GM12878 (cell line): Measurements from ENCODE around the gene FLT4. TPM values are rescaled to one million over a fixed set of nuclear protein-coding genes. Genes with fewer than 3 reads are reported as not detected.

ENCODE experiments used
- ATAC-seq: fragments of 200-7000 bp; cut with Tn5 transposase; 3 replicates; pipeline ENCODE4 v1.9.1; 2020; ENCODE audit warnings: mild to moderate bottlenecking, moderate library complexity
- BruUV-seq: library from RNA; stranded (reverse); fragments of 400-500 nt; replicated peaks from 2 replicates; lab custom pipeline; 2021; lab: Mats Ljungman, UMichigan
- CTCF ChIA-PET: fragments of 300-600 bp; sonication (Branson Sonifier 250); formaldehyde crosslinking; extraction: SDS; loops from one replicate; lab custom pipeline; 2021; ENCODE audit warnings: inconsistent platforms; lab: Yijun Ruan, JAX
- POLR2A ChIA-PET: fragments of 350-600 bp; formaldehyde crosslinking; extraction: SDS; loops from one replicate; lab custom pipeline; 2021; ENCODE audit warnings: inconsistent platforms; lab: Charles Lee
- RAD21 ChIA-PET: fragments of 300-600 bp; sonication (Branson Sonifier 250); formaldehyde crosslinking; loops from one replicate; lab custom pipeline; 2023; ENCODE audit warnings: antibody characterized with exemption; ENCODE audit not compliant: unreplicated experiment; lab: Charles Lee
- SMC1A ChIA-PET: fragments of 300-600 bp; sonication (Branson Sonifier 250); formaldehyde crosslinking; loops from one replicate; lab custom pipeline; 2023; ENCODE audit not compliant: unreplicated experiment, uncharacterized antibody; lab: Charles Lee
- DNase-seq: peaks from one replicate; pipeline ENCODE4 v3.0.0-alpha.2; 2011; ENCODE audit warnings: low read depth, low spot score
- FAIRE-seq: peaks from 3 replicates; lab custom pipeline; 2011; peaks lifted over from hg19 to GRCh38; lab: Jason Lieb, UNC
- H2AFZ ChIP-seq: 2 replicates; pipeline ENCODE4 v1.6.0; 2011; ENCODE audit warnings: low read depth, low read length, control low read depth; ENCODE audit not compliant: control insufficient read depth
- H3K27ac ChIP-seq: 2 replicates; pipeline ENCODE4 v1.5.1; 2011; ENCODE audit warnings: control low read depth; ENCODE audit not compliant: control insufficient read depth, insufficient read depth
- H3K27me3 ChIP-seq, 2 experiments: replicated peaks in 1 of 2; 2 replicates each; pipeline versions ENCODE4 v1.6.0 to v1.6.1; 2011; ENCODE audit warnings: low read length in 1 of 2; ENCODE audit not compliant: control insufficient read depth in 2 of 2, insufficient read depth in 2 of 2
- H3K36me3 ChIP-seq, 2 experiments: 2 replicates each; pipeline ENCODE4 v1.5.1; 2011; ENCODE audit warnings: low read length in 1 of 2; ENCODE audit not compliant: control insufficient read depth in 2 of 2, insufficient read depth in 2 of 2
- H3K4me1 ChIP-seq: 2 replicates; pipeline ENCODE4 v1.6.1; 2011; ENCODE audit warnings: mild to moderate bottlenecking, low read length, moderate library complexity, mixed read lengths; ENCODE audit not compliant: control insufficient read depth, insufficient read depth
- H3K4me2 ChIP-seq: 2 replicates; pipeline ENCODE4 v1.6.0; 2011; ENCODE audit warnings: control low read depth; ENCODE audit not compliant: control insufficient read depth, insufficient read depth
- H3K4me3 ChIP-seq: fragments of 200-600 bp; sonication (generic); 2 replicates; pipeline ENCODE4 v1.5.1; 2016
- H3K79me2 ChIP-seq: 2 replicates; pipeline ENCODE4 v1.6.0; 2011; ENCODE audit warnings: low read length; ENCODE audit not compliant: control insufficient read depth, insufficient read depth
- H3K9ac ChIP-seq: 2 replicates; pipeline ENCODE4 v1.8.0; 2011; ENCODE audit warnings: low read length, control low read depth, mixed read lengths; ENCODE audit not compliant: control insufficient read depth, insufficient read depth
- H3K9me3 ChIP-seq: replicated peaks from 3 replicates; pipeline ENCODE4 v1.5.1; 2011; ENCODE audit warnings: mild to moderate bottlenecking, low read length; ENCODE audit not compliant: control insufficient read depth, insufficient read depth
- H4K20me1 ChIP-seq: 2 replicates; pipeline ENCODE4 v1.6.0; 2011; ENCODE audit not compliant: control insufficient read depth, insufficient read depth
- IRF4 ChIP-seq: IDR thresholded peaks from 2 replicates; pipeline ENCODE4 v1.6.1; 2011; ENCODE audit warnings: low read depth, low read length
- MLLT1 ChIP-seq: fragments of 450-650 bp; IDR thresholded peaks from 2 replicates; pipeline ENCODE4 v1.6.1; 2016; ENCODE audit warnings: mild to moderate bottlenecking
- PAX5 ChIP-seq: IDR thresholded peaks from 2 replicates; pipeline ENCODE4 v1.6.1; 2011; ENCODE audit warnings: low read depth, low read length, borderline replicate concordance
- PML ChIP-seq: IDR thresholded peaks from 2 replicates; pipeline ENCODE4 v1.6.1; 2012; ENCODE audit warnings: low read length, inconsistent platforms
- RCOR1 ChIP-seq: conservative IDR thresholded peaks from 2 replicates; pipeline ENCODE4 v1.6.1; 2012; ENCODE audit warnings: low read depth, low read length, improper control_type of control experiment
- SMAD5 ChIP-seq: IDR thresholded peaks from 2 replicates; pipeline ENCODE4 v1.6.1; 2016; ENCODE audit warnings: antibody characterized with exemption, low read depth
- ZBED1 ChIP-seq: IDR thresholded peaks from 2 replicates; pipeline ENCODE4 v1.6.1; 2016; ENCODE audit warnings: borderline replicate concordance
- ZNF207 ChIP-seq: fragments of 450-650 bp; IDR thresholded peaks from 2 replicates; pipeline ENCODE4 v1.6.1; 2014; ENCODE audit warnings: antibody characterized with exemption, mild to moderate bottlenecking, borderline replicate concordance
- ZZZ3 ChIP-seq: IDR thresholded peaks from 2 replicates; pipeline ENCODE4 v1.6.1; 2011; ENCODE audit warnings: low read depth; ENCODE audit not compliant: control insufficient read depth, insufficient read length
- WGBS: methylation state at CpG from one replicate; pipeline ENCODE4 v1.1.6; 2016; ENCODE audit warnings: low lambda C conversion rate; ENCODE audit not compliant: insufficient replicate concordance, insufficient coverage; ENCODE audit errors: missing lambda C conversion rate; 5-methylcytosine and 5-hydroxymethylcytosine counted together
- in situ Hi-C: fragments of 300-500 bp; cut with MboI; formaldehyde crosslinking; loops from 9 replicates; pipeline ENCODE4 v1.14.3; 2018; ENCODE audit warnings: mixed read lengths
- intact Hi-C: fragments of 100-400 bp; cut with micrococcal nuclease; formaldehyde crosslinking; loops from one replicate; pipeline ENCODE4 v1.14.2; 2022; ENCODE audit not compliant: unreplicated experiment
- polyA plus RNA-seq, 11 experiments: library from polyadenylated mRNA; depleted of rRNA in 4 of 11; unstranded in 6 of 11; stranded (reverse) in 5 of 11; fragments of >200 nt; fragmentation: Nextera tagmentation in 4 of 11; fragmentation: Illumina TruSeq in 1 of 11; extraction: Ambion mirVana in 4 of 11; extraction: Trizol in 1 of 11; gene quantifications; 1 replicate in 1 of 11; 2 replicates in 10 of 11; pipeline versions ENCODE4 v1.2.1 to v1.2.3, GENCODE V29; 2011 to 2016; ENCODE audit warnings: inconsistent platforms in 2 of 11, missing spikeins in 2 of 11, low read depth in 1 of 11
- total RNA-seq, 4 experiments: library from RNA; depleted of rRNA in 3 of 4; stranded (reverse); fragments of >200 nt in 3 of 4; fragmentation: Illumina TruSeq in 1 of 4; extraction: Trizol in 1 of 4; gene quantifications; 2 replicates each; pipeline versions ENCODE4 v1.2.1 to v1.2.3, GENCODE V29; 2013 to 2021
- TF ChIP-seq, protein P1 (sequence below): fragments of 450-650 bp; IDR thresholded peaks from 2 replicates; pipeline ENCODE4 v1.6.1; 2017; ENCODE audit warnings: mild to moderate bottlenecking, moderate library complexity

FLT4 gene
- total and polyA plus RNA-seq, 10 of the 15 experiments (the other 5 are each of a cell fraction or from before 2014, with no cell fraction given), result 0.18 TPM; not detected in 9

GRCh38 chr5:180642779-180643178 is 6.6 kb downstream of the FLT4 start (continued):
- TF ChIP-seq, protein P1, sequence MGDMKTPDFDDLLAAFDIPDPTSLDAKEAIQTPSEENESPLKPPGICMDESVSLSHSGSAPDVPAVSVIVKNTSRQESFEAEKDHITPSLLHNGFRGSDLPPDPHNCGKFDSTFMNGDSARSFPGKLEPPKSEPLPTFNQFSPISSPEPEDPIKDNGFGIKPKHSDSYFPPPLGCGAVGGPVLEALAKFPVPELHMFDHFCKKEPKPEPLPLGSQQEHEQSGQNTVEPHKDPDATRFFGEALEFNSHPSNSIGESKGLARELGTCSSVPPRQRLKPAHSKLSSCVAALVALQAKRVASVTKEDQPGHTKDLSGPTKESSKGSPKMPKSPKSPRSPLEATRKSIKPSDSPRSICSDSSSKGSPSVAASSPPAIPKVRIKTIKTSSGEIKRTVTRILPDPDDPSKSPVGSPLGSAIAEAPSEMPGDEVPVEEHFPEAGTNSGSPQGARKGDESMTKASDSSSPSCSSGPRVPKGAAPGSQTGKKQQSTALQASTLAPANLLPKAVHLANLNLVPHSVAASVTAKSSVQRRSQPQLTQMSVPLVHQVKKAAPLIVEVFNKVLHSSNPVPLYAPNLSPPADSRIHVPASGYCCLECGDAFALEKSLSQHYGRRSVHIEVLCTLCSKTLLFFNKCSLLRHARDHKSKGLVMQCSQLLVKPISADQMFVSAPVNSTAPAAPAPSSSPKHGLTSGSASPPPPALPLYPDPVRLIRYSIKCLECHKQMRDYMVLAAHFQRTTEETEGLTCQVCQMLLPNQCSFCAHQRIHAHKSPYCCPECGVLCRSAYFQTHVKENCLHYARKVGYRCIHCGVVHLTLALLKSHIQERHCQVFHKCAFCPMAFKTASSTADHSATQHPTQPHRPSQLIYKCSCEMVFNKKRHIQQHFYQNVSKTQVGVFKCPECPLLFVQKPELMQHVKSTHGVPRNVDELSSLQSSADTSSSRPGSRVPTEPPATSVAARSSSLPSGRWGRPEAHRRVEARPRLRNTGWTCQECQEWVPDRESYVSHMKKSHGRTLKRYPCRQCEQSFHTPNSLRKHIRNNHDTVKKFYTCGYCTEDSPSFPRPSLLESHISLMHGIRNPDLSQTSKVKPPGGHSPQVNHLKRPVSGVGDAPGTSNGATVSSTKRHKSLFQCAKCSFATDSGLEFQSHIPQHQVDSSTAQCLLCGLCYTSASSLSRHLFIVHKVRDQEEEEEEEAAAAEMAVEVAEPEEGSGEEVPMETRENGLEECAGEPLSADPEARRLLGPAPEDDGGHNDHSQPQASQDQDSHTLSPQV, result no peak

GRCh38 chr5:180642181-180642775 is 7.1 kb downstream of the FLT4 start:
- H3K9me3 ChIP-seq, result no peaks in the 10 kb centered on the region
- POLR2A ChIA-PET, result no interaction called here
- no peaks in the 10 kb centered on the region for H3K36me3 ChIP-seq
- H3K4me3 ChIP-seq, result no peak overlapping the region
- H3K4me1 ChIP-seq, result no peaks in the 10 kb centered on the region
- H3K4me2 ChIP-seq, result no peak overlapping the region
- no peak overlapping the region for H2AFZ ChIP-seq
- H3K9ac ChIP-seq, result no peak overlapping the region
- no peak for FAIRE-seq
- H3K27me3 ChIP-seq, result peaks cover 0 to 4% of the 10 kb centered on the region in 2 experiments; a peak in 2 of 4 replicates
- no peaks in the 10 kb centered on the region for H3K79me2 ChIP-seq
- no peak overlapping the region for H3K27ac ChIP-seq
- TF ChIP-seq MLLT1 (no peak), ZZZ3 (no peak), PML (no peak), IRF4 (no peak), ZBED1 (no peak), PAX5 (no peak), SMAD5 (no peak), RCOR1 (no peak), ZNF207 (no peak)
- TF ChIP-seq, all 136 proteins: peak for 0
- in situ Hi-C loops, result no loop called here
- ChIA-PET RAD21 (no interaction called here), CTCF (interaction anchor here (1.0 kb wide), 1 partner anchor 37 kb away, joined by 3 read pairs; no protein-coding TSS in a partner anchor), SMC1A (no interaction called here)
- intact Hi-C loops, result no loop called here
- DNase-seq, result no peak
- WGBS, result 39% methylated on average over 14 of the region's 16 CpGs
- BruUV-seq, result no TSS peak
- ATAC-seq, result no peak
- H4K20me1 ChIP-seq, result no peaks in the 10 kb centered on the region
